H1 (cell line): Measurements from ENCODE around the gene KCNQ1OT1. TPM values are rescaled to one million over a fixed set of nuclear protein-coding genes. Genes with fewer than 3 reads are reported as not detected.

Experiments used
- BRCA1 ChIP-seq: IDR thresholded peaks from 2 replicates; pipeline ENCODE4 v1.6.1; 2012; ENCODE audit warnings: low read depth, low read length, improper control_type of control experiment
- CHD1 ChIP-seq: IDR thresholded peaks from 2 replicates; pipeline ENCODE4 v1.6.1; 2012; ENCODE audit warnings: low read depth, low read length, improper control_type of control experiment
- CHD7 ChIP-seq: fragments of 300-600 bp; sonication (generic); IDR thresholded peaks from 2 replicates; pipeline ENCODE4 v1.7.1; 2012; ENCODE audit warnings: low read length, moderate library complexity, mild to moderate bottlenecking, inconsistent platforms; ENCODE audit not compliant: insufficient replicate concordance
- EZH2 ChIP-seq: fragments of 200-600 bp; sonication (generic); IDR thresholded peaks from 2 replicates; pipeline ENCODE4 v1.7.1; 2012; ENCODE audit warnings: low read depth, mild to moderate bottlenecking, moderate library complexity, low read length, inconsistent platforms; ENCODE audit not compliant: severe bottlenecking
- MAFK ChIP-seq: IDR thresholded peaks from 2 replicates; pipeline ENCODE4 v1.6.1; 2012; ENCODE audit warnings: low read depth, mild to moderate bottlenecking, improper control_type of control experiment, low read length
- PHF8 ChIP-seq: fragments of 200-600 bp; sonication (generic); conservative IDR thresholded peaks from 2 replicates; pipeline ENCODE4 v1.7.1; 2012; ENCODE audit warnings: low read depth, mild to moderate bottlenecking, inconsistent platforms, low read length, moderate library complexity
- POLR2AphosphoS5 ChIP-seq: IDR thresholded peaks from 2 replicates; pipeline ENCODE4 v1.6.1; 2011; ENCODE audit warnings: low read depth, low read length
- RAD21 ChIP-seq, 2 experiments: IDR thresholded peaks in 1 of 2; conservative IDR thresholded peaks in 1 of 2; 2 replicates each; pipeline ENCODE4 v1.6.1; 2011; ENCODE audit warnings: low read depth in 2 of 2, low read length in 2 of 2, improper control_type of control experiment in 1 of 2, inconsistent platforms in 1 of 2, mild to moderate bottlenecking in 1 of 2, moderate library complexity in 1 of 2
- SP1 ChIP-seq: IDR thresholded peaks from 2 replicates; pipeline ENCODE4 v1.6.1; 2011; ENCODE audit warnings: low read depth, low read length
- TBP ChIP-seq: IDR thresholded peaks from 2 replicates; pipeline ENCODE4 v1.6.1; 2011; ENCODE audit warnings: low read depth, low read length, improper control_type of control experiment
- polyA plus RNA-seq, 7 experiments: library from polyadenylated mRNA; depleted of rRNA in 3 of 7; stranded (reverse) in 5 of 7; unstranded in 2 of 7; fragments of >200 nt in 5 of 7; fragments of 200-250 nt in 2 of 7; gene quantifications; 1 replicate in 5 of 7; 2 replicates in 1 of 7; 4 replicates in 1 of 7; pipeline versions ENCODE4 v1.2.1 to v1.2.3, GENCODE V29; 2011 to 2013; ENCODE audit warnings: missing spikeins in 2 of 7, mixed read lengths in 2 of 7
- total RNA-seq: library from RNA; stranded (reverse); fragmentation: NEBNext Ultra II Directional; extraction: Animal tissue kit (Norgen Biotek cat#: 25700); gene quantifications from 2 replicates; pipeline ENCODE4 v1.2.1, GENCODE V29; 2021

KCNQ1OT1 gene
- total and polyA plus RNA-seq, 2 of the 8 experiments (the other 6 are each of a cell fraction or from before 2014, with no cell fraction given) = 0.21 to 1.2 TPM

- no peak for TF ChIP-seq CHD7
- no peak for TF ChIP-seq PHF8
- TF ChIP-seq RAD21 (IDR thresholded peaks at IDR 0.05 in 1 of 2, conservative IDR thresholded peaks at IDR 0.05 in 1 of 2; ENCODE audit: low read depth in 2 of 2, low read length in 2 of 2) = no peak
- TF ChIP-seq BRCA1 = no peak
- TF ChIP-seq TBP = no peak
- no peak for TF ChIP-seq POLR2AphosphoS5
- TF ChIP-seq SP1 = no peak
- TF ChIP-seq EZH2 = no peak
- TF ChIP-seq MAFK = no peak
- no peak for TF ChIP-seq CHD1
Measured at GRCh38 chr11:2669634-2670469, 29.9 kb downstream of the KCNQ1OT1 start (continued).
